OCI-LY3 (cell line): ENCODE results near the gene PRKCG.
A peak's percentile ranks its signal among the peaks of the same experiment; 100 is the strongest.

ENCODE experiments used
- H2AFZ ChIP-seq: fragments of 200-600, 300-600 bp; shearing (Covaris generic); 2 replicates; pipeline ENCODE4 v1.6.0; 2014; ENCODE audit warnings: antibody characterized with exemption, low read depth, low read length
- H3K27ac ChIP-seq: fragments of 200-600, 300-600 bp; sonication (generic); 2 replicates; pipeline ENCODE4 v1.5.1; 2014; ENCODE audit warnings: mild to moderate bottlenecking, low read length, moderate library complexity, mixed read lengths
- H3K27me3 ChIP-seq: fragments of 200-600, 300-600 bp; sonication (generic); 2 replicates; pipeline ENCODE4 v1.6.1; 2014; ENCODE audit warnings: low read depth, low read length, mixed read lengths
- H3K36me3 ChIP-seq: fragments of 200-600, 300-600 bp; sonication (generic); replicated peaks from 2 replicates; pipeline ENCODE3; 2014; ENCODE audit warnings: low read depth, low read length, mixed read lengths
- H3K4me1 ChIP-seq: fragments of 300-600, 200-600 bp; sonication (generic); 2 replicates; pipeline ENCODE4 v1.6.1; 2014; ENCODE audit warnings: low read length, mixed read lengths
- H3K4me2 ChIP-seq: fragments of 200-600, 300-600 bp; sonication (generic); 2 replicates; pipeline ENCODE4 v1.6.1; 2014; ENCODE audit warnings: low read length, mixed read lengths
- H3K4me3 ChIP-seq: fragments of 300-600, 200-600 bp; sonication (generic); 2 replicates; pipeline ENCODE4 v1.5.1; 2014; ENCODE audit warnings: antibody characterized with exemption, mild to moderate bottlenecking, low read length, moderate library complexity
- H3K79me2 ChIP-seq: fragments of 300-600, 200-600 bp; shearing (Covaris generic); 2 replicates; pipeline ENCODE4 v1.6.1; 2014; ENCODE audit warnings: mild to moderate bottlenecking, low read length, mixed read lengths
- H3K9ac ChIP-seq: fragments of 300-600, 200-600 bp; shearing (Covaris generic); 2 replicates; pipeline ENCODE4 v1.6.0; 2014; ENCODE audit warnings: mild to moderate bottlenecking, low read length, moderate library complexity
- H3K9me3 ChIP-seq: fragments of 200-600, 300-600 bp; shearing (Covaris generic); 2 replicates; pipeline ENCODE4 v1.6.1; 2014; ENCODE audit warnings: low read length, mixed read lengths; ENCODE audit not compliant: insufficient read depth
- H4K20me1 ChIP-seq: fragments of 200-600, 300-600 bp; sonication (generic); 2 replicates; pipeline ENCODE4 v1.6.1; 2016; ENCODE audit warnings: low read length, mixed read lengths; ENCODE audit not compliant: insufficient read depth
- CTCF ChIP-seq: fragments of 200-600, 300-600 bp; sonication (generic); IDR thresholded peaks from 2 replicates; pipeline ENCODE4 v1.5.1; 2014; ENCODE audit warnings: antibody characterized with exemption, low read length, low read depth
- EZH2phosphoT487 ChIP-seq: fragments of 200-600 bp; shearing (Covaris generic); IDR thresholded peaks from 2 replicates; pipeline ENCODE4 v1.6.1; 2018; ENCODE audit warnings: antibody characterized with exemption, mixed run types, low read depth

PRKCG gene

GRCh38 chr19:53909471-53910169 is 27.6 kb downstream of the PRKCG start:
- TF ChIP-seq CTCF, result no peak
- no peak for TF ChIP-seq EZH2phosphoT487
- H3K9me3 ChIP-seq, result no peaks in the 10 kb centered on the region
- H3K27me3 ChIP-seq, result no peaks in the 10 kb centered on the region
- no peak overlapping the region for H3K4me3 ChIP-seq
- H2AFZ ChIP-seq, result no peak overlapping the region
- H4K20me1 ChIP-seq, result no peaks in the 10 kb centered on the region
- H3K4me1 ChIP-seq, result no peaks in the 10 kb centered on the region
- no peak overlapping the region for H3K9ac ChIP-seq
- no peaks in the 10 kb centered on the region for H3K79me2 ChIP-seq
- no peak overlapping the region for H3K27ac ChIP-seq
- H3K4me2 ChIP-seq, result no peak overlapping the region
- no peaks in the 10 kb centered on the region for H3K36me3 ChIP-seq

GRCh38 chr19:53910170-53910518 is 28.1 kb downstream of the PRKCG start:
- TF ChIP-seq CTCF, result no peak
- TF ChIP-seq EZH2phosphoT487, result no peak
- Histone ChIP-seq H3K36me3 (no peaks in the 10 kb centered on the region), H3K4me2 (no peak overlapping the region), H3K79me2 (no peaks in the 10 kb centered on the region), H4K20me1 (no peaks in the 10 kb centered on the region), H3K27me3 (no peaks in the 10 kb centered on the region), H3K4me1 (no peaks in the 10 kb centered on the region), H3K27ac (no peak overlapping the region), H3K9me3 (no peaks in the 10 kb centered on the region), H2AFZ (no peak overlapping the region), H3K4me3 (no peak overlapping the region), H3K9ac (no peak overlapping the region)

- H2AFZ ChIP-seq, result no peak overlapping the region
- H3K4me2 ChIP-seq, result no peak overlapping the region
- no peaks in the 10 kb centered on the region for H3K9me3 ChIP-seq
- H3K4me1 ChIP-seq, result no peaks in the 10 kb centered on the region
- no peaks in the 10 kb centered on the region for H3K79me2 ChIP-seq
- no peak overlapping the region for H3K27ac ChIP-seq
- no peaks in the 10 kb centered on the region for H3K27me3 ChIP-seq
- TF ChIP-seq CTCF (0 out of 2 replicates have a peak, but pooled peaks have one; percentile 10), EZH2phosphoT487 (no peak)
- no peak overlapping the region for H3K4me3 ChIP-seq
- no peaks in the 10 kb centered on the region for H4K20me1 ChIP-seq
- H3K36me3 ChIP-seq, result no peaks in the 10 kb centered on the region
- H3K9ac ChIP-seq, result no peak overlapping the region
Measured at GRCh38 chr19:53912653-53913052, 30.7 kb downstream of the PRKCG start.

GRCh38 chr19:53915000-53915399 is 33.0 kb downstream of the PRKCG start:
- H2AFZ ChIP-seq, result no peak overlapping the region
- no peak overlapping the region for H3K9ac ChIP-seq
- TF ChIP-seq EZH2phosphoT487 (no peak), CTCF (no peak)

More at GRCh38 chr19:53915000-53915399, 33.0 kb downstream of the PRKCG start:
- no peaks in the 10 kb centered on the region for H3K4me1 ChIP-seq
- H3K9me3 ChIP-seq, result no peaks in the 10 kb centered on the region
- H3K27ac ChIP-seq, result no peak overlapping the region
- no peak overlapping the region for H3K4me2 ChIP-seq
- no peak overlapping the region for H3K4me3 ChIP-seq
- no peaks in the 10 kb centered on the region for H4K20me1 ChIP-seq
- H3K79me2 ChIP-seq, result no peaks in the 10 kb centered on the region
- H3K36me3 ChIP-seq, result no peaks in the 10 kb centered on the region
- no peaks in the 10 kb centered on the region for H3K27me3 ChIP-seq
